ENCODE data around the gene LRRC7.

LRRC7 gene

GRCh38 chr1:70025846-70026245, 458.1 kb downstream of the LRRC7 start:
- H4K20me1 ChIP-seq (ENCODE audit: insufficient read depth, low read length) = no peaks in the 10 kb centered on the region
- H3K36me3 ChIP-seq (ENCODE audit: insufficient read depth, low read length) = no peaks in the 10 kb centered on the region
- H3K9me2 ChIP-seq (ENCODE audit: low read depth, low read length) = no peaks in the 10 kb centered on the region
- H3K4me1 ChIP-seq (ENCODE audit: insufficient read depth, low read length, severe bottlenecking) = no peaks in the 10 kb centered on the region
- H3K27ac ChIP-seq (ENCODE audit: low read depth, low read length, poor library complexity, severe bottlenecking) = no peak overlapping the region
- no peak overlapping the region for H3K4me2 ChIP-seq (ENCODE audit: low read length)
- H3F3A ChIP-seq (ENCODE audit: insufficient read depth, low read length) = no peaks in the 10 kb centered on the region
- no peaks in the 10 kb centered on the region for H3K79me2 ChIP-seq (ENCODE audit: insufficient read depth, low read length)
- H2AFZ ChIP-seq (ENCODE audit: low read length) = no peak overlapping the region
- no peak for TF ChIP-seq EZH2 (IDR thresholded peaks at IDR 0.05; ENCODE audit: borderline replicate concordance, low read length)
- no peak for TF ChIP-seq CTCF (IDR thresholded peaks at IDR 0.05; ENCODE audit: low read length)
- H3K27me3 ChIP-seq (ENCODE audit: insufficient read depth, low read length) = no peaks in the 10 kb centered on the region
- H3K9me3 ChIP-seq (ENCODE audit: low read length) = no peaks in the 10 kb centered on the region
- no peak overlapping the region for H3K4me3 ChIP-seq (ENCODE audit: low read depth, low read length, poor library complexity, severe bottlenecking)
- H3K9ac ChIP-seq (ENCODE audit: low read length) = no peak overlapping the region

GRCh38 chr1:70033266-70033873, 465.6 kb downstream of the LRRC7 start:
- H3K27me3 ChIP-seq (ENCODE audit: insufficient read depth, low read length) = no peaks in the 10 kb centered on the region
- H3K4me1 ChIP-seq (ENCODE audit: insufficient read depth, low read length, severe bottlenecking) = no peaks in the 10 kb centered on the region
- no peaks in the 10 kb centered on the region for H3K9me3 ChIP-seq (ENCODE audit: low read length)
- no peak overlapping the region for H3K9ac ChIP-seq (ENCODE audit: low read length)
- H2AFZ ChIP-seq (ENCODE audit: low read length) = no peak overlapping the region
- H3K4me2 ChIP-seq (ENCODE audit: low read length) = no peak overlapping the region
- no peaks in the 10 kb centered on the region for H3K36me3 ChIP-seq (ENCODE audit: insufficient read depth, low read length)
- H3K79me2 ChIP-seq (ENCODE audit: insufficient read depth, low read length) = no peaks in the 10 kb centered on the region
- no peak overlapping the region for H3K4me3 ChIP-seq (ENCODE audit: low read depth, low read length, poor library complexity, severe bottlenecking)
- no peaks in the 10 kb centered on the region for H4K20me1 ChIP-seq (ENCODE audit: insufficient read depth, low read length)
- no peaks in the 10 kb centered on the region for H3K9me2 ChIP-seq (ENCODE audit: low read depth, low read length)
- no peaks in the 10 kb centered on the region for H3F3A ChIP-seq (ENCODE audit: insufficient read depth, low read length)
- TF ChIP-seq CTCF (IDR thresholded peaks at IDR 0.05; ENCODE audit: low read length) = no peak
- no peak for TF ChIP-seq EZH2 (IDR thresholded peaks at IDR 0.05; ENCODE audit: borderline replicate concordance, low read length)
- no peak overlapping the region for H3K27ac ChIP-seq (ENCODE audit: low read depth, low read length, poor library complexity, severe bottlenecking)

- H4K20me1 ChIP-seq (ENCODE audit: insufficient read depth, low read length) = no peaks in the 10 kb centered on the region
- H3K27me3 ChIP-seq (ENCODE audit: insufficient read depth, low read length) = no peaks in the 10 kb centered on the region
- no peak for TF ChIP-seq CTCF (IDR thresholded peaks at IDR 0.05; ENCODE audit: low read length)
- no peak for TF ChIP-seq EZH2 (IDR thresholded peaks at IDR 0.05; ENCODE audit: borderline replicate concordance, low read length)
- H3K4me3 ChIP-seq (ENCODE audit: low read depth, low read length, poor library complexity, severe bottlenecking) = no peak overlapping the region
- no peaks in the 10 kb centered on the region for H3K9me2 ChIP-seq (ENCODE audit: low read depth, low read length)
- no peaks in the 10 kb centered on the region for H3K79me2 ChIP-seq (ENCODE audit: insufficient read depth, low read length)
- no peak overlapping the region for H3K4me2 ChIP-seq (ENCODE audit: low read length)
- no peak overlapping the region for H3K9ac ChIP-seq (ENCODE audit: low read length)
- no peaks in the 10 kb centered on the region for H3K4me1 ChIP-seq (ENCODE audit: insufficient read depth, low read length, severe bottlenecking)
- no peaks in the 10 kb centered on the region for H3F3A ChIP-seq (ENCODE audit: insufficient read depth, low read length)
- H3K9me3 ChIP-seq (ENCODE audit: low read length) = no peaks in the 10 kb centered on the region
- no peaks in the 10 kb centered on the region for H3K36me3 ChIP-seq (ENCODE audit: insufficient read depth, low read length)
- no peak overlapping the region for H2AFZ ChIP-seq (ENCODE audit: low read length)
- no peak overlapping the region for H3K27ac ChIP-seq (ENCODE audit: low read depth, low read length, poor library complexity, severe bottlenecking)
These were observed 466.2 kb downstream of the LRRC7 start for GRCh38 chr1:70033936-70034335.
